GM10266 (cell line): ENCODE results near the gene HDAC4.

Experiments
- DNase-seq: peaks from one replicate; pipeline ENCODE4 v3.0.0; 2012; ENCODE audit errors: extremely low spot score
- CTCF ChIP-seq: IDR thresholded peaks from 2 replicates; pipeline ENCODE4 v1.5.1; 2012; ENCODE audit warnings: mild to moderate bottlenecking, low read depth; ENCODE audit not compliant: control insufficient read depth, insufficient read depth; ENCODE audit errors: missing control alignments

The HDAC4 gene

DNA sequence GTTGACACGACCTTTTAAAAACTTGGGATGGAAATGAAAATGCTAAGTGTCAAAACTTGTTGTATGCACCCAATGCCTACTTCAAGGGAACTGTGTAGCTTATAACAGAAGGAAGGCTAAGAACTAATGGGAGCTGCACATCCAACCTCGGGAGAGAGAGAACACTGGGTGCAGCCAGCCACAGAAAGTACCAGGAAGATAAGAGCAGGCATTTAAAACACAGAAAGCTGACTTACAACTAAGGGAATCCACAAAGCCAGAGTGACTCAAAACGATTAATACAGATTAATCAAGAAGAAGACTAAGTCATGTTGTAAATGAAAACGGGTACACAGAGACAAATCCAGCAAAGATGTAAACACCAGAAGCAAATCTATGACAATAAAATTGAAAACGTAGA lies 113.4 kb downstream of the HDAC4 start:
- no peak for TF ChIP-seq CTCF
- DNase-seq = no peak

- no peak for DNase-seq
- TF ChIP-seq CTCF = no peak
Observed at GRCh38 chr2:239286901-239287300, 113.9 kb downstream of the HDAC4 start.

DNA sequence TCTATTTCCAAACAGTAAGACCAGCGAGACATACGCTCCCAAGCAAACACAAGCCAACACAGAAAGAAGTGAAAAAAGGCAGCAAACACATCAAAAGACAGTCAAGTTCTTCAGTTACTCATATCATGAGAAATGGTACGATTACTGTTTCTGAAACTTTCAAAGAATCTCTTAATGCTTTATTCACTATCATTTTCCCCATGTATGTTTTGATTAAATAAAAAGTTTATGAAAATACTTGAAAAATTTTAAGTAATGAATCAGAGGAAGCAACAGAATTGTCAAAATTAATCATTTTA lies 114.9 kb downstream of the HDAC4 start:
- TF ChIP-seq CTCF = no peak

DNA sequence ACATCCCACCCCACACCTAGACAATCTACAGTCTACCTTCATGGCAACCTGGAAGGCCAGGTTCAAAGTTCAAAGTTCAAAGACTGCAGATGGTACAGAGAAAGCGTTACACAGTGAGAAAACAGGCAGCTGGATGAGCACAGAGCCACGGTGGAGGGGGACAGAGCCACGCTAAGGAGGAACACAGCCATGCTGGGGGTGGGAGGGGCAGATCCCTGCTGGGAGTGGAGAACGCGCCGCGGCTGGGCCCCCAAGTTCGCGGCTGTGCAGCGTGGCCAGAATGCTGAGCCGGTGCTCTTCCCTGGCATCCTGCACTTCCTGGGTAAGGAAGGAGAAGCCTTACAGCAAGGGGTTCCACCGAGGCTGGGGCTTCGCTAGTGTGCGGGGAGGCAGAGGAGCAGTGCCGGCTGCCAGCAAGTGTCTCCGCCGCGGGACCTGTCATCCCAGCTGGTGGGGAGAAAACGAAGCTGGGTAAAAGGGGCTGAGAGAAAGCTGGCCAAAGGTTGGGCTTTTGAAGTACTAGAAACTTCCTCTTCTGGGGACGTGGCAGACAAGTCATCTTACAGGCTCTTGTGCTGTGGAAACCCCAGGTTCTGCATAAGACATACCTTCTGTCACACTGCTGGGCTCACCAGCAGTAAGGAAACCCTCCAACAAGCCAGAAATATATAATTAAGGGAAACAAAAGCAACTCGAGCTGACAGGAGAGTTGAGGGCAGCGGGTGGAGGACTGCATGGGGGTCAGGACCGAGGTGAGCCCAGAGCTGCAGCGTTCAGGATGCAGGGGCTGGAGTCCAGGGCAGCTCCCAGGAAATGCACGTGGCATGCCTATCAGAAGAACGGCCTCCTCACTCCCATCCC lies 115.5 kb downstream of the HDAC4 start:
- no peak for TF ChIP-seq CTCF
- DNase-seq = peak; percentile 55

More for the DNA sequence above, 114.9 kb downstream of the HDAC4 start:
- DNase-seq = peak; percentile 58

- DNase-seq = no peak
- TF ChIP-seq CTCF = no peak
Observed at GRCh38 chr2:239283961-239284795, 116.6 kb downstream of the HDAC4 start.

- no peak for DNase-seq
- no peak for TF ChIP-seq CTCF
Observed at GRCh38 chr2:239283288-239283945, 117.4 kb downstream of the HDAC4 start.
